Renal cortical epithelial cell (primary cell): ENCODE data around the gene PKP3. TPM values are rescaled to one million over a fixed set of nuclear protein-coding genes. Genes with fewer than 3 reads are reported as not detected.
"Not testable (repeated sequence)": the region's sequence is repeated elsewhere in the genome, so short reads cannot be mapped to it uniquely, and the experiment has no call there.

Source experiments
- DNase-seq: peaks from one replicate; pipeline ENCODE4 v3.0.0-alpha.2; 2011; ENCODE audit warnings: low read depth
- total RNA-seq: library from RNA; depleted of rRNA; stranded (reverse); fragments of >200 nt; gene quantifications from 2 replicates; pipeline ENCODE4 v1.2.3, GENCODE V29; 2014

PKP3 gene
- total RNA-seq, 1 donor from 2014 or later: 1.7 TPM

DNA sequence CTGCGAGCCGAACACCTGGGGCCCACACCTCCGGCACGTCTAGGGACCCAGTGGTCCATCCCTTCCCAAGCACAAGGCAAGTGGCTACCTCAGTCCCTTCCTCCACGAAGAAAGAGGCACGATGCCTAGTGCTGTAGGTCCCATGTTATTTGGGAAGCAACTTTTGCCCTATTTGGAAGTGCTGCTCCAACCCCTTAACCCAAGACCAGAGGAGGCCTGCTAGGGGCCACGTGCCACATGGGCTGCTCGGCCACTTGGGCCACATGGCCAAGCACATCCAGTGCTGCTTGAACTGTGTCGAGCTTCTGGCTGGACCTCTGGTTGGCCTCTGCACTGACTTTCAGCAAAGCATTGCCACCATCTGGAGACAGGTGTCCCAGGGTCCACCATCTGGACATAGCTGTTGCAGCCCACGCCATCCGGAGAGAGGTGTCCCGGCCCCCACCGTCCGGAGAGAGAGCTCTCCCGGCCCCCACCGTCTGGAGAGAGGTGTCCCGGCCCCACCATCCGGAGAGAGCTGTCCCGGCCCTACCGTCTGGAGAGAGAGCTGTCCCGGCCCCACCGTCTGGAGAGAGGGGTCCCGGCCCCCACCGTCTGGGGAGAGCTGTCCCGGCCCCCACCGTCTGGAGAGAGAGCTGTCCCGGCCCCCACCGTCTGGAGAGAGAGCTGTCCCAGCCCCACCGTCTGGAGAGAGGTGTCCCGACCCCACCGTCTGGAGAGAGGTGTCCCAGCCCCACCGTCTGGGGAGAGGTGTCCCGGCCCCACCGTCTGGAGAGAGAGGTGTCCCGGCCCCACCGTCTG lies 31.2 kb upstream of the PKP3 start:
- no peak for DNase-seq

DNA sequence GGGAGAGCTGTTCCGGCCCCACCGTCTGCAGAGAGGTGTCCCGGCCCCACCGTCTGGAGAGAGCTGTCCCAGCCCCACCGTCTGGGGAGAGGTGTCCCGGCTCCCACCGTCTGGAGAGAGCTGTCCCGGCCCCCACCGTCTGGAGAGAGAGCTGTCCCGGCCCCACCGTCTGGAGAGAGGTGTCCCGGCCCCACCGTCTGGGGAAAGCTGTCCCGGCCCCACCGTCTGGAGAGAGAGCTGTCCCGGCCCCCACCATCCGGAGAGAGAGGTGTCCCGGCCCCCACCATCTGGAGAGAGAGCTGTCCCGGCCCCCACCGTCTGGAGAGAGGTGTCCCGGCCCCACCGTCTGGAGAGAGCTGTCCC lies 30.6 kb upstream of the PKP3 start:
- not testable (repeated sequence) for DNase-seq

- DNase-seq: peak; percentile 18
These were observed 29.9 kb upstream of the PKP3 start for GRCh38 chr11:363948-364761.

DNA sequence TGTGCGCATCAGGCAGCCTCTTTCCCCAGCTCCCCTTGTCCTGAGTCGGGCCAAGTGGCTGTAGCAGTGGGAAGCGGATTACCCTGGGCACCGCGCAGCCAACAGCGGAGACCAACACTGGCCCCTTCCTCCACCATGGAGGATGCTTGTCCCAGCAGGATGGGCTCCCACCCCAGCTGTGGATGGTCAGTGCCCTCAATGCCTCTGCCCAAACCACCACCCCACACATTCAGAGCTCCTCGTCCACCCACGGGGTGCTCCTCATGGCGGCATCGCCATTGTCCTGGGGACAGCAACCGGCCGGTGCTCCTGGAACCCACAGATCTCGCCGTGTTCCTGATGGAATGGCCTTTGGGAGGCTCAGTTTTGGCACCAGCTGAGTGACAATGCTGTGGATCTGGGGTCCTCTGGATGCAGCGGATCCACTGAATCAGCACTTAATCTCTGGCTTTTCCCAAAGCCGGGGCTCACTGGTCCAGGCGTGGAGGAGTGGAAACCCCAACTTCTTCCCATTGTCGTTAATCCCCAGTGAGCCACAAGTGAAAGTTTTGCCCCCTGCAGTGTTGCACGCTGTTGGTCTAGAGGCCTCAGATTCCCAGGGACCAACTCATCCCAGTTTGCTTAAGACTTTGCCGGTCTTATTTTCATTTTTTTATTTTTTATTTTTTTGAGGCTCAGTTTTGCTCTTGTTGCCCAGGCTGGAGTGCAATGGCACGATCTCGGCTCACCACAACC lies 28.9 kb upstream of the PKP3 start:
- no peak for DNase-seq

DNA sequence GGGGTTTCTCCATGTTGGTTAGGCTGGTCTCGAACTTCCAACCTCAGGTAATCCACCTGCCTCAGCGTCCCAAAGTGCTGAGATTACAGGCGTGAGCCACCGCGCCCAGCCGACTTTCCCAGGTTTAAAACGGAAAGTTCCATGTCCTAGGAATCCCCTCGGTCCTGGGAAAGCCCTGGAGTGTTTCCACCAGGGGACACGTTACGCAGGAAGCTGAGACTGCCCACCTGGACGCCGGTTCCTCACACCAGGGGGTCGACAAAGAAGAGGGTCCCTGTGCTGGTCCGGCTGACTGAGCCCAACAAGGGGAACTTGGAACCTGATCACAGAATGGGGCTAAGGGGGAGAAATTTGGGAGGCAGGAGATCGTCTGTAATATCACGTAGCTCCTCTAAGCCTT lies 28.2 kb upstream of the PKP3 start:
- DNase-seq: no peak

DNA sequence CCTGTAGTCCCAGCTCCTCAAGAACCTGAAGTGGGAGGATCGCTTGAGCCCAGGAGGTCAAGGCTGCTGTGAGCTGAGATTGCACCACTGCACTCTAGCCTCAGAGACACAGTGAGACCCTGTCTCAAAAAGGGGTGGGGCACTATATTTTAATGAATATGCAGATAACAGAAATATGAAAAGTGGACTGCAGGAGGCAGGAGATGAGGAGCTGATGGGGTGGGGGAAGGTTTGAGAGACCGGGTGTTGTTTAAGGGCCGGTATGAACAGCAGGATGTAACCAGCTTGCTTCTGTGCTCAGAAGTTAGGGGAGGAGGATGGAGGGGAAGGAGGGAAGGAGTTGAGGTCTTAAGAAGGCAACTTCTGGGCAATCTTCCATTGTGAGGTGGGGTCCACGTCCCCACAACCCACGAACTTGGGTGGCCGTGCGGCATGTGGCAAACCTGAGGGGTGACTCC lies 26.0 kb upstream of the PKP3 start:
- no peak for DNase-seq

DNA sequence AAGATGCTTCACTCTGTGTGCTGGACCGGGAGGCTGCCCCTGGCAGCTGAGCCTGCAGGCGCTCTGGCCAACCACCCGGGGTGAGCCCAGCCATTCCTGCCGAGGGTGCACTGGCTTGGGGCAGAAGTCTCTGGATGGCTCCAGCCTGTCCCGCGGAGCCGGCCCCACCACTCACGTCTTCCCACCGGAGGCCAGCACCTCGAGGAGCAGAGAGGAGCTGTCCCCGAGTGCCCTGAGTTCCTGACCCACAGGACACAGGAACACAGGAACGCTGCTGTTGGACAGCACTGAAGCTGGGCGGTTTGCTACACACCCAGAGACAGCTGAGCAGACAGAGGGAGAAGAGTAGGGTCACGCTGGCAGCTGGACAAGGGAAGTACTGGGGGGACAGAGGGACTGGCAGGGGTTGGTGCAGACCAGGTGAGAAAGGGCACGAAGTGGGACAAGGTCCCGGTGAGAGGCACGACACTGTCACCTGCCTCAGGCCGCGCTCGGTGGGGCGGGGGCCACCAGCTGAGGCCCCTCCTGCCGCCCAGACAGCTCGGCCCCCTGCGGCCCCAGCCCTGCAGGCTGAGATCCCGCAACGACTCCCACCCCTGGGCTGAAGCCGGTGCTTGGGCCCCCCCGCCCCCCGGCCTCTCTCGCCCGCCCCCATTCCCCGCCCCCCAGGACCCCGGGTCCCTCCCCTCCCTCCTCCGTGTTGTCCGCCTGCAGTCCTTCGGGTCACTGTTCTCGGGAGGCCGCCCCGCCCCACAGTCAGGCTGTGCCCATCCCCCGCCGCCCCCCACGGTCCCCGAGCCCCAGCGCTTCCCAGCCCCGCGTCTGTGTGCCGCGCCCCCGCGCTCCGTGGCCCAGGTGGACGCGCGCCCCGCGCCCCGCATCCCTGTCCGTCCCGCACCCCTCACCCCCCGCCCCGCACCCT lies 25.3 kb upstream of the PKP3 start:
- DNase-seq: no peak

DNA sequence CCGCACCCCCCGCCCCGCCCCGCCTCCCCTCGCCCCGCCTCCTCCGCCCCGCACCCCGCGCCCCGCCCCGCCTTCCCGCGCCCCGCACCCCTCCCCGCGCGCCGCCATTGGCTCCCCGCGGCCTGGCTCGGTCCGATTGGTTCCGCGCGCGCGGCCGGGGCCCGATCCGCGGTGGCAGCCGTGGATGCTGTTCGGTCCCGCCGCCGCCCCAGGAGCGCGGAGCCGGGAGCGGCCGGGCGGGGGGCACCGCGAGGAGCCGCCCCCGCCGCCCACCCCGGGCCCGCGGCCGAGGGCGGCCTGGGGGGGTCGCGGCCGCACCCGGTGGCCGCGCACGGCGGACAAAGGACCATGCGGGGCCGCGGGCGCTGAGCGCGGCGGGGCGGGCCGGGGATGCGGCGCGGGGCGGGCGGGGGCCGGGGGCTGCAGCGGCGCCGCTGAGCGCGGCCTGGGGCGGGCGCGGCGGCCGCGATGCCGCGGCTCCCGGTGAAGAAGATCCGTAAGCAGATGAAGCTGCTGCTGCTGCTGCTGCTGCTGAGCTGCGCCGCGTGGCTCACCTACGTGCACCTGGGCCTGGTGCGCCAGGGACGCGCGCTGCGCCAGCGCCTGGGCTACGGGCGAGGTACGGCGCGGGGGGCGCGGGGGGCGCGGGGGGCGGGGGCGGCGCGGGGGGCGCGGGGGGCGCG lies 24.5 kb upstream of the PKP3 start, which contains the start of gene B4GALNT4:
B4GALNT4 (plus strand) TSS at position 164 of the 683 bp plus-strand sequence; CDS start at position 469, 305 bp downstream.
- no peak for DNase-seq

DNA sequence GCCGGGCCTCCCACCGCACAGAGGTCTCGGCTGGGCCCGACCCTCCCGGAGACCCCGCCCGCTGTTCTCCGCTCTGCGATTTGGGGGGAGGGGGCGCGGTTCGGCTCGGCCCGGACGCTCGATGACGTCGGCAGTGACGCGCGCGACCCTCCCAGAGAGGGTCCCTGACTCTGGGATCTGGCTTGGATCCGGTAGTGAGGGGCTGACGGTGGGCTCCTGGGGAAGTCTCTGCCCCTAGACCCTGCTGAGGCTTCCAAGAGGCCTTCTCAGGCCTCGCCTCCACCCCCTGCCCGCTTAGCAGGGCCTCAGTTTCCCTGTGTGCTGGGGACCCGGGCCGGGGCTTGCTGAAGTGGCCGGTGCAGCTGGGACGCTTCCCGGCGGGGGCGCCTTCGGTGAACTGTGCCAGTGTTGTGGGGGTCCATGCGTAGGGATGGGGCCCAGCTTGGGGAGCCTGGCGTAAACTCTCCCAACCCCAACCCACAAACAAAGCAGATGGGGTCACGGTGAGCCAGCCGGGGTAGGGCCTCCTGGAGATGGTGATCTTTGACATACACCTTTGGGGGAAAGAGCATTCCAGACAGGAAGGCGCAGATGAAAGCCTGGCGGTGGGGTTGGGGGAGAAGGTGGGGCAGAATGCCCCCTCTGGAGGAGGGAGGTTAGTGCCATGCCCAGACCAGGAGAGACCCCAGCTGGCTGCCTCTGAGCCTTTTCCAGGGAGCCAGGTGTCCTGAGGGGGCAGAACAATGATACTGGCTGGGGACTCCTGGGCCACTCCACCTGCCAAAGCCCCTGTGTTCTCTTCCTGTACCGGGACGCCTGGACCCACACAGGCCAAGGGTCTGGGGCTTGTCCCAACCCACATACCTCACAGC lies 23.7 kb upstream of the PKP3 start:
- DNase-seq: no peak

- no peak for DNase-seq
These were observed 23.0 kb upstream of the PKP3 start for GRCh38 chr11:371051-371450.

- no peak for DNase-seq
These were observed 22.1 kb upstream of the PKP3 start for GRCh38 chr11:371716-372590.

DNA sequence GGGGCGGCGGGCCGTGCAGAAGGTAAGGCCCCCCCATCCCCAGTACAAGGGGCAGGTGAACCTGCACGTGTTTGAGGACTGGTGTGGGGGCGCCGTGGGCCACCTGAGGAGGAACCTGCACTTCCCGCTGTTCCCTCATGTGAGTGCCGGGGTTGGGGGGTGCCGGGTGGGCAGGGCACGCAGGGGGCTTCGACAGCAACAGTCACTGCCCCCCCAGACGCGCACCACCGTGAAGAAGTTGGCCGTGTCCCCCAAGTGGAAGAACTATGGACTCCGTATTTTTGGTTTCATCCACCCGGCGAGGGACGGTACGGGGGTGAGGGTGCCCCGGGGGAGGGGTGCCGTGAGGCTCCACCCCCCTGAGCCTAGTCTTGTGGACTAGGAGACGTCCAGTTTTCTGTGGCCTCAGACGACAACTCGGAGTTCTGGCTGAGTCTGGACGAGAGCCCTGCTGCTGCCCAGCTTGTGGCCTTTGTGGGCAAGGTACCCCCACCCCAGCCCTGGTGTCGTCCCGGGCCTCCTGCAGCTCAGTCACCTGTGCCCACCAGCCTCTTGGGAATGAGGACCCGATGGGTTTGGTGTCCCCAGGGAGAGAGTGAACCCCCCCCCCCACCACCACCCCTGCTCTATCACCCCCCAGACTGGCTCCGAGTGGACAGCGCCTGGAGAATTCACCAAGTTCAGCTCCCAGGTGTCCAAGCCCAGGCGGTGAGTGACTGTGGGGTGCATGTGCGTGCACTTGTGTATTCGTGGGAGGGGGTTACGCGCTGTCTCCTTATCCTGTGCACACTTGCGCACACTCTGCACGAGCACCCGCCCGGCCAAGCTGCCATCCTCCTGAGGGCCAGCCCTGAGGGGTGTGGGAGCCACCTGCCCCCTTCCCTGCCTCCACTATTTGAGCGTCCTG lies 20.9 kb upstream of the PKP3 start:
- no peak for DNase-seq

- DNase-seq: no peak
These were observed 20.1 kb upstream of the PKP3 start for GRCh38 chr11:373716-374551.

DNA sequence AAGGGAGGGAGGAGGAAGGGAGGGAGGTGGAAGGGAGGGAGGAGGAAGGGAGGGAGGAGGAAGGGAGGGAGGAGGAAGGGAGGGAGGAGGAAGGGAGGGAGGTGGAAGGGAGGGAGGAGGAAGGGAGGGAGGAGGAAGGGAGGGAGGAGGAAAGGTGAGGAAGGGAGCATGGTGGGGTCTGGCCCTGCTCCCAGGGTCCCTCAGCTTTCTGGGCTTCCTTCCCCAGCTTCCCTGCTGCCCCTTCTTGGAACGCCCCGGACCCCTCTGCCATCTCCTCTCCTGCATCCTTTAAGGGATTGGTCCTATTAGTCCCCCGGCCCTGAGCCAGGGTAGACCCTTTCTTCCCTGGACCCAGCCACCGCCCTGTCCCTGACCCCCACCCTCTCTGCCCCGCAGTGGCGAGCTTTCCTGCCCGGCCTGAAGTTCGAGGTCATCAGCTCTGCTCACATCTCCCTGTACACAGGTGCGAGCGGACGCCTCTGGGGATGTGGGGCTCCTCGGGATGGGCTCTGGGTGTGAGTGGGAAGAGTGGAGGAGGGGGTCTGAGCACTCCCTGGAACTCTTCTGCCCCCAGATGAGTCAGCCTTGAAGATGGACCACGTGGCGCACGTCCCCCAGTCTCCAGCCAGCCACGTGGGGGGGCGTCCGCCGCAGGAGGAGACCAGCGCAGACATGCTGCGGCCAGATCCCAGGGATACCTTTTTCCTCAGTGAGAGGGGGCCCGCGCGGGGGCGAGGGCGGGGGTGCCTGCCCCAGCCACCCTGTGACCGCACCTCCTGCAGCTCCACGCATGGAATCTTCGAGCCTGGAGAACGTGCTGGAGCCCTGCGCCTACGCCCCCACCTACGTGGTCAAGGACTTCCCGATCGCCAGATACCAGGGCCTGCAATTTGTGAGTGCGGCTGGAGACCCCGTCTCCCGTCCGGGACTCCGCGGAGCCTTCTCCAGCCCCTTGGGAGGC lies 18.7 kb upstream of the PKP3 start:
- no peak for DNase-seq

GRCh38 chr11:376531-377173 lies 17.4 kb upstream of the PKP3 start:
- DNase-seq: no peak
